Muscle of arm (tissue), 12 donors: Measurements from ENCODE around the gene NTRK2. TPM values are rescaled to one million over a fixed set of nuclear protein-coding genes. Genes with fewer than 3 reads are reported as not detected.
A peak's percentile ranks its signal among the peaks of the same experiment; 100 is the strongest.

Experiments used
- DNase-seq: peaks from one replicate; pipeline ENCODE4 v3.0.0-alpha.2; 2013
- polyA plus RNA-seq, 12 donors: library from polyadenylated mRNA; unstranded; fragments of 120-200 nt; gene quantifications; one replicate each; pipeline ENCODE4 v1.2.1, GENCODE V29; 2013; ENCODE audit not compliant: insufficient read length in 12 of 12

The NTRK2 gene
- polyA plus RNA-seq, 12 donors = 13.7 to 57.4 (median 20.5) TPM; not detected in 1

DNA sequence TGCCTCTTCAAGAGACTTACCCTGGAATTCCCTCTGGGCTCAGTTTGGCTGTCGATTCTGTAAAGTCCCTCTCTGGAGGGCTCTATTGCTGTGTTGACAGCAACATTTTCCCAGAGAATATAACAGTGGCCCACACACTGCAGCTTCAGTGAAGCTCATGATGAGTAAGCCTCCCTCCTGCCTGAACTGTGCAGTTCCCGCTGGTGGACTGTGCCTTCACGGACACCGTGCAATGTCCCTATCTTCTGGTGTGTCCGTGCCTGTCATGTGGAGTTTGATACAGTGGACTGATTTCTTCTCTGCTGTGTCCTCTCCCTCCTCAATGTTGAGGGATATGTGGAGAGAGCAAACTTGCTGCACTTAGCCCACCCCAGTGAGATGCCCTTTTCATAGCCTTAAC, 109.0 kb downstream of the NTRK2 start:
- no peak for DNase-seq

DNA sequence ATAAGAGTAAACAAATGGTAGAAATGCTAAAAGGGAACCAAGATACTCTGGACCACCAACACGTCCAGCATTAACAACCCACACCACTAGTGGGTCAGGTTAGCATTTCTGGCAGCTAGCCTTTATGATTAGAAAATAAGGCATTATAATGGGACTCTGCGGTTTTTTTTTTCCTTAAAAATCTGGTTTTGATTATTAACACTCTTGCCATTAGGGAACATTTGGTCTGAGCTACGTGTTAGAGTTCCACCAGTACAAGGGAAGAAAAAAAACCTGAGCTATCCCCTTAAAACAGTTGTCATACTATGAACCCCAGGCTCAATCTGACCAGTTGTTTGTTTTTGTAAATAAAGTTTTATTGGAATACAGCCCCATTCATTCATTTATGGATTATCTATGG, 110.4 kb downstream of the NTRK2 start:
- no peak for DNase-seq

DNA sequence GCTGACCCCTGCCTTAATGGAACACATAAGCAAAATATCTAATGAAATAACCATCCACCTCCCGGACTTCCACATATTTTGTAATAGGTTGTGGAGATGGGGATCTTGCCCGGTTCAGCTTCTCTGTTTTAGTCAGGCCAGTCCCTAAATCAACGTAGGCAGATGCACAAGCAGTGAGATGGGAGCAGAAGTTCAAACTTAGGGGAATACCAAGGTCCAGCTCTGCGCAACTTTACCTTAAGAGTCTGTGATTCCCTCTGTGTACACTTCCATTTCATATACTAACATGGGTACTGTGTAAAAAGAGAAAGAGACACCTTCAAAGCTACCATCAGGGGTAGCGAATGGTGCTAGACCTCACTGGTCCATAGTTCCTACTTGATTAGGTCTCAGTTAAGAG, 110.9 kb downstream of the NTRK2 start:
- no peak for DNase-seq

DNA sequence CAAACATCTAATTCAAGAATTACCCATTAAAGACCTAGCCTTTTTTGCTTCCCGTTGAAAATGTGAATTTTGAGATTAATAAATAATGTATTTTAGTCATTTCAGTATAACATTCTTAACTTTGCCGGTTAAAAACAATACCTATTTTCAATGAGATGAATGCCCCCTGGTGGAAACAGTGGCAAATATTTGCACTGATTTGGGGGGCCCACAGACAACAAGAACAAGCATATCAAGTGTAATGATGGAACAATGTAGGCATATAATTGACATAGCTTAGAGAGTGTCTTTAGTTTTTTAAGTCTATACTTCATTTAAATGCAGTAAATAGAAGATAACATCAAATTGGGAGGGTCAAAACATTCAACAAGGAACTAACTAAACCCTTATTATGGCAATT, 111.9 kb downstream of the NTRK2 start:
- peak; percentile 48 for DNase-seq

DNA sequence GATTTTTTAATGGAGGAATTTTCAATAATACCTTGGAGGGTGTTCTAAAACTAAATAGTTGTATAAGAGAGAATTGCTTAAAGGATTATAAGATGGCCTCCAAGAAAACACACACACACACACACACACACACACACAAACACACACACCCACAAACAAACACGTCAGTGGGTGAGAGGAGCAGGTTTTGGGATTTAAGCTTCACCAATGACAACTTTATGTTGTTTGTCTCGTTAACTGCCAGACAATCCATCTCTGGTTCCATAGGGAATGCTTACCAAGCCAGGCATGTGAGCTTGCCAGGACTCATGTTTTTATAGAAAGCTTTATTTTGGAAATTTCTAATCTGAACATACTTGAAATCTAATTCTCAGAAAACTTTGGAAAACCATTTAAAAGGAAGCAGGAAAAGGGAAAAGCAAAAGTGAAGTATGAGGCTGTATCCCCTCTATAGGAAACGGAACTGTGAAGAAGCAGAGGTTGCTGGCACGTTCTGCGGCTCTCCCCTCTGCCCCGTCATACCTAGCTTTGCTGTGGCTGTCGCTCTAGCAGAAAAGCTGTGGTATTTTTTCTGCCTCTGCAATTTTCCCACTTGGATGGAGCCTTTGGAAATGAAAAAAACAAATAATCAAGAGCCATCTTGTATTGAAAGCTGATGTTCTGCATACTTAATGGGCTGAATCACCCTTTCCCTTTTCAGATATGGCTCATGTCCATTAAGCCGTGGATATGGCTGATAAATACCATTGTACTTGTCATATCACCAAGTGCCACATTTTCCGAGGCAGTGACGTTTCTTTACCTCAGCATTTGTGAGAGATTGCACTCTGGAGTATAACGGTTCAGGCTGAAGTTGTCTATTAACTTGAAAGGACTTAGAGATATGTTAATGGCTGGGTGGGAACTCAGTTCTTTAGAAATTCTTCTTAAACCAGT, 112.7 kb downstream of the NTRK2 start:
- peak; percentile 52 for DNase-seq

DNA sequence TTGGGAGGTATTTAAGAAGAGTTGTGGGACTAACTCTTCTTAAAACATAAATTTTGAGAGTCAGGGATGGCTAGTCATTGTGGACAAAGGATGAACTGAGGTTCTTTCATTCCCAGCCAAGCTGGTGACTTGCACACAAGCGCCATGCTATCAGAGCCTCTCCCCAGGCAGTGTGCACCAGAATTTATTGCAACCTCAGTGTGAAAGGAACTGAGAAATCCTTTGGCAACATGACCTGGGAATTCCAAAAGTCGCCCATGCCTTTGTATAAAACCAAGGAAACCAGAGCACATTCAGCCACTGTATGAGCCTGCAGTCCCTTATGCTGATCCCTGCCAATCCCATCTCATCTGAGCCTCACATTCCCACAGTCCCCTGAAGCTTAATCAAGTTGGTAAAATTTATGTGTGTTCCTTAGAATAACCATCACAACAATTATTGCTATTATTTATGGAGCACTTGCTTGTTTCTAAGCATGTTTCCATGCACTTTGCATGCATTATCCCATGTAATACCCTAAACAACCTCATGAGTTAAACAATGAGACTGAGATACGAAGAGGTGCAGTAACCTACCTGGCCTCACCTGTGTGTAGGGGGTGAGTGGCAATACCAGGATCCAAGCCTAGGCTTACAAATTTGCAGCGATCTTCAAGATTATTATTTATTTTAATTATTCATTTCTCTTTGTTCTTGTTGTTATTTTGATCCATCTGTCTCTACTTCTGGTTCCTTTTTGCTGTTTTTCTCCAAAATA, 116.4 kb downstream of the NTRK2 start:
- DNase-seq = no peak

DNA sequence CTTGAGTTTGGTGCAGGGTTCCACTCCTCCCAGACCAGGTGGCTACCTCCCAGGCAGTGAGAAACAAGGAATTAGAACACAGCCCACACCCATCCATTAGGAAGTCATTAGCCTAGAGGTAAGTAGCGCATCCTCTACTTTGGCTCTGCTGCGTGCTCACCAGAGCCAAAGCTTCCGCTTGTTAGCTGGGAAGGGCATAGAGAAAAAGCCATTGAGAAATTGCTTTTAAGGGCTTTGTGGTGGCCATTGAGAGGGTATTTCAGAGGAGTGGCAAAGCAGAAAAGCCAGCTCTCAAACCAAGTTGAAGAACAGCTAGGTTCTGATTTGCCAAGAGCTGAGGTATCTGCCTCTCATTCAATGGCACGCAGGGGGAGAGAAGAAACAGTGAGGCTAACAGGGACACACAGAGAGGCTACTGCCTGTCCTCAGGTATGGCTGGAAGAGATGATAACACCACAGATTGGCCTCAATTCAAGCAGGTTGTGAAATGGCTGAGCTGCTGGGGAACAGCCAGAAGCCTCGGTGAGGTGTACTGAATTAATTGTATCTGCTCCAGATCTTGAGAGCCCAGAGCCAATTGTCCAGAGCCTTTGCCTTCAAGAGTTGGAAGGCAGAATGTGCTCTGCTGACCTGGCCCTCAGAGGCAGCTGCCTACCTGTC, 119.4 kb downstream of the NTRK2 start:
- DNase-seq = no peak

DNA sequence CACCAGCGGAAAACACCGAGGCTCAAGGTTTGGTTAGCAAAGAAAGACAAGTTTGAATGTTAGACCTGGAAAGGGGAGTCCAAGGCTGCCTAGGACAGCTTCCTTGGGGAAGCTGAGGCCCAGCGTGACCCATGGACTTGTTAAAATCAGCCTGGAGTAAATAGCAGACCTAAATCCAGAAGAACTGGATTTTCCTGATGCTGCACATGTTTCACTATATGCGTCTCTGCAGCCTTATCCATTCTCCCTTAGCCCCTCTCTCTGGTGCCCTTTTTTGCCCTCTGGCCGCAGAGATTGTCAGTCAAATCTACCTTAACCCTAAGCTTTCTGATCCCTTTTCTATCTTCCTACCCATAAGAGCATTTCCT, 119.9 kb downstream of the NTRK2 start:
- no peak for DNase-seq

DNA sequence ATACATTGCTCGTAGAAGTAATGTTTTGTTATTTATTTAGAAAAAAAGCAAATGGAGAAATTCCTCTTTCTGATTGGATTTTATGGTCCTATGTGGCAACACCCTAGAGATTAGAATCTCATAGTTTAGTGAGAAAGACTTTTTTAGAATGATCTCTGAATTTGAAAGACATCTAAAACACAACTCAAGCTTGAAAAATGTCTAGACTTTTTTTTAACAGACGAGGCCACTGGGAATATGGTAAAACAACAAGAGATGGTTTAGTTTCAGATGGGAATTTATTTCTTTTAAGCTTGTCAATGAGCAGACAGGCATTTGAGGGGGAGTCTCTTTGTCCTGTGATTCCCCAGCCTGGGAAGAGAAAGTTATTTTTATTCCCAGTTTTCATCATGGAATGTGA, 122.1 kb downstream of the NTRK2 start:
- no peak for DNase-seq

DNA sequence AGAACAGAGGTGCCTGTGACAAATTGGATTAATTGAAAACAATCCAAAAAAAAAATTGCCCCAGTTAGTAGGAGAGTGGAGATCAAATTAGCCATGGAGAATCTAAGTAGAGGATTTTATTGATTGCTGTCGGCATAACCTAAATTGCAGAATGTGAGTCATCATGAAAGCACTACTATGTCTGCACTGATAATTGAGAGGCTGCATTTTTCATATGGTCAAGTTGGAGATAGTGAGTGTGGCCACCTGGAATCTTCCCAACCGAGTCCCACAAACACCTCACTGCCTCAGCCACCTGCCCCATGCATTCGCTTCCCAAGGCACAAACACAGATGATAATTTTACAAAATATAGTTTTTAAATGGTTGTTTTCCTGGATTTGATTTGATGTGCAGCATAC, 123.7 kb downstream of the NTRK2 start:
- no peak for DNase-seq

DNA sequence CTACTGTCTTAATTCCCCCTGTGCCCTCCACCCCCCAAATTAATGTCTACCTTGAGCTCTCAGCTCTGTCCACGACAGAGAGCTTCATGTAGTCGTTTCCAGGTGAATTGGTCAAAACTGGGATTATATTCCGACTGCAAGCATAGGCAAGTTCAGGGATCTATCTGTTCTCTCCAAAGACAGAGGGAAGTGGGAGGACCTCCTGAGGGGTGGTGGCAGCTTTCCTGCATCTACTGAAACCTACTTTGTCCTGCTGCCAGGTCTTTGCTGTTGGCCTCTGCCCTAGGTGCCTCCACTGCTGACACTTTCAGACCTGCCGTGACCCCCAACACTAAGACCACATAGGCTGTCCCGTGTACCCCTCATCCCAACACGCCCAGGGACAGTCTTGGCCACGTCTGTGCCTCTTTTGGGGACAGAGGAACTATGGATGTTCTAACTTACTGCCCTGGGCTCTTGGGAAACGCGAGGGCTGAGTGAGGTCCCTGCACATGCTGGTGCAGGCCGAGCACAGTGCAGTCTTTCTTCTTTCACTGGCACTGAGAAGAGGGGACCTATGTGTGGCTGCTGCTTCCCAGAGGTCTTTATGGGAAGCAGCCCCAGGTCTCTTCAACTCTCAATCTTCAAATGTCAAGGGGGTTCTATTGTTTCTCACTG, 125.6 kb downstream of the NTRK2 start:
- no peak for DNase-seq

DNA sequence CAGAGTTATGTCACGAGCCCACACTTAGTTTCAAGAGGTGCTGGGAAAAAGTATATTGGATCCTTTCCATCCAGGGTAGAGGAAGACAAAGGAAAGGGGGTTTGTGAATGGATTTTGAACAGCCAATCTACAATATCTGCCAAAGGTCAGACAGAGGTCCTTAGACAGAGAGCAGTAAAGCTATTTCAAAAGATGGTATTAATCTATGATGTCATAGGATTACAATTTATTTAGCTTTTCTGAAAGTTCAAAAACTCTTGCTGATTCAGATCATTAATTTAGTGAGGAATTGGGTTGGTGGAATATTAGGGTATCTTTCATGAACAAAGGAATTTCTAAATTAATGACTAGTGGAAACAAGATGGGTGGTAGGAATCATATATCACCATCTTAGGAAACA, 126.9 kb downstream of the NTRK2 start:
- no peak for DNase-seq

DNA sequence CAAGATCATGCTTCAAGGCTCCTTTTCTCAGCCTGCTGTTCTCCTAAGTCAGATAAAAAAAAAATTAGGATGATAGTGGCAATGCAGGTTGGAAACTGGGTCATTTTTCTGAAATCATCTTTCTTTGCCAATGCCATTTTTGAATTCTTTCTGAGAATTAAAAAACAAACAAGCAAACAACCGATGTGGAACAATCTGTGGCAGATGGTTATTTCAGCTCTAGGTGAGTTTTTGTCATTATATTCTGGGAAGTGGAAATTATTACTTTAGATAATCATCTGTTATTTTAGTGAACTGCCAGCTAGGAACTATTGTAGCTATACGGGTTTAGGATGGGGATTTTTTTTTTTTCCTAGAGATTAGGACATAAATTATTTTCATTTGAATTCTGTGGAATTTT, 129.7 kb downstream of the NTRK2 start:
- DNase-seq = no peak

DNA sequence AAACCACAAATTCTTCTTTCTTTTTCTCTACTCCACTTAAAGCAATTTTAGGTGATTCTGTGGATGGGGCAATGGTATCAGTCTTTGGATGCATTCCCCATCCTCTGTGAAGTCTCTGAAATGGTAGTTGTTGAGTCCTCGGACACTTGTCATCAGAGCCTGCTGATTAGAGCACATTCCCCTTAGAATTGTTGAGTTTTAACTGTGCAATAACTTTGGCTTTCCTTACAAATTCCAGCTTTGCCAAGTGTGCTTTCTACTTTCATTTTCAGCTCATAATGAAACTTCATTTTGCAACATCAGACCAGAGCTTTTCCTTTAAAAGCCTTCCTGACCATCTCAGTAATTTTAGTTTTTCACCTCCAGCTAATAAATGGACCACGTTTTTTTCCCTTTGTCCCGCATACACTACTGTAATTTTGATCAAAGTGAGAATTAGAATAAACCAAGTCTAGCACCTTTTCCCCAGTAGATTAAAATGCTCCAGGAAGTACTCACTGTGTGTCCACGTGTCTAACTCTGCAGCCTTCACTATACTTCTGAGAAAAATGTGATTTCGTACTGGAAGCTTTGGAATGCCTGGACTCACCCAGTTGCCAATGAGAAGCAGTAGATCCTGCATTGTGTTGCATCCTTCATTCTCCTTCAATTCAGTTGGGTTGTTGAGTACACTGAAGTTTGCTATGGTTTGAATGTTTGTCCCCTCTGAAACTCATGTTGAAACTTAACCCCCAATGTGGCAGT, 135.6 kb downstream of the NTRK2 start:
- DNase-seq = no peak

DNA sequence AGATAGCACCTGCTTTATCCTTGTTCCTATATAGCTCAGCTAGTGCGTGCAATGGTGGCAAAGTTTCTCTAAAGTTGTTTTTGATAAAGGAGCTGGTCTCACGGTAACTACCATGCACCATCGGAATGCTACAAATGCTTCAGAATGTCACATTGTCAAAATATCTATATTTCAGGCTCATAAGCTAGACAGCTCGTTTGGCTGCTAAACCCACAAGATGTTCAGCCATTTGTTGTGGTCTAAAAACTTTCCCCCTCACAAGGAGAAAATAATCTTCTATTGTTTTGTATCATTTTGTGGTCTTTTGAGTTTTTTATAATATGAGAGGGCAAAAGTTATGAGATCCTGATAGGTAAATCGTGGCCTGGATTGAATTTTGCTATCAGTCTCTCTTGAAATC, 137.9 kb downstream of the NTRK2 start:
- no peak for DNase-seq

DNA sequence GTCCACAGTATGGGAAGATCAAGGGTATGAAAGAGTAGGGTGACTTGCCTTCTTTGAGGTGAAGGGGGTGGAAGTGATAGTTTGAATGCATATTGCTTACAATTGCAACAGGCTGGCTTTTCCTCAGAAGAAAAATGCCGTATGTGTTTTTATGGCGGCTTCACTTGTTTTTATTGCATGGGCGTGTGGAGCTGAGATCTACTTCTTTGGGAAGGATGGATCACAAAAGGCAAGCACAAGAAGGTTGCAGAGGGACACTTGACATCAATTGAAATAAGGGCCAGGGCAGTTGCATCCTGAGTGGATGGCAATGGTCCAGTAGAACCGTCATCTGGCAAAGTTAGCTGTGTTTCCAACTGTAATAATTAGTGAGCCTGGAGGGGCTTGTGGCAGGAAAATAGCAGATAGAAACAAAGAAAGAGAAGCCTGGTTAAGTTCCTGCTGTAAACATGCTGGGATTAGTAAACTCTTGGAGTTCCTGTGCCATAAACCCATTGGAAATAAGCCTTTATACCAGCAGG, 138.4 kb downstream of the NTRK2 start:
- no peak for DNase-seq

DNA sequence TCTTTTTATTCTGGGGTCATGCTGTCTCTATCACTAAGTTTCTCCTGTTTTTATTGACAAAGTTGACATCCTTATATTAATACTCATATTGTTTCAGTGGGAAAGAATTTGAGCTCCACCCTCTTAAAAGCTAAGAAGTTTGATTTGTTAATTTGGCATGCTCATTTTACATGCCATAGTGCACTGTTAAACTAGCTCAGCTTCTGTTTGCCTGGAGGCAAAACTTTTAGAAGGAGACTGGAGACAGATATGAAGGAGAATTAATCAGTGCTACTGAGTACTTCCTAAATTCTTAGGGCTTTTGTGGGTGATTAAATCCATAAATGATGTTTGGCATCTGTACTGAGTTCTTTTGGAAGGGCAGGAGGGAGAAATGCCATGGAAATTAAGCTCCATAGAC, 138.9 kb downstream of the NTRK2 start:
- DNase-seq = no peak

DNA sequence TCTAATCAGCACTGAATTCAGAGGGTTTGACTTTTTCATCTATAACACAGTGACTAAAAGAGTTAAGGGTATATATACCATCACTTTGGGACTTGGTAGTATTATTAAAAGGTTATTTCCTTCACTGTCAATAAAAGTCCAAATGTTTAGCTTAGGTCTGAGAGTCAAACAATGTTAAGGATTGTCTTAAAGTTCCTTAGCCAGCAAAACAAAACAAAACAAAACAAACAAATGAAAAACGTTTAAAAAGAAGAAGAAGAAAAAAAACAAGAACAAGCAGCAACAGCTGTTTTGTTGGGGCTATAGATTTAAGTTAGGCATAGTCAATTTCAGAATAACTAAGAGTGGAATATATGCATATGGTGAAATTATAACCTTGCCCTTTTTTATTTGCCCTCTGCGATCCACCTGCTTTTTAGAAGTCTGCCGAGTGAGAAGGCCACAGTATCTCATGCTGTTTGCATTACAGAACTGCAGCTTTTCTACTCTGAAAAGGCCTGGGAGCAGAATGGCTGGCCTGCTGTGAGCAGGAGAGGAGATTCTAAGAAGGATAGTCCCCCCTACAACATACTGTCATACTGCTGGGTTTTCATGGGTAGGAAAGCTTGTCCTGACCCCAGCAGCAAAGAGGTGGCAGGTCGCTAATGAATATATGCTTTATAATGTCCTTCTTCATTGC, 141.7 kb downstream of the NTRK2 start:
- DNase-seq = no peak

DNA sequence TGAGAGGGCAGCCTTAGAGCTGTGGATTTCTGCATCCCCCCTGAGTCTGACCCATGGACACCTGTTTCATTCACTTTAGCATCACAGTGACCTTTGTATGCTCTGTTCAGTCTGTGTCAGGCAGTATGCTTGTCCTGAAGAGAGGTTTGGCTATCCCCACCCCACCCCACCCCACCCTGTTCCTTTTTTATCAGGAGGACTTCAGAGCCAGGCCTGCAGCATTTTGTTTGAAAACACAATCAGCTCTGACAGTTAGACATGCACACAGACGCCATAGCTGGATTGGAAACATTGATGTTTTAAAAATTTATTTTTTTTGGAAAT, 142.2 kb downstream of the NTRK2 start:
- no peak for DNase-seq

DNA sequence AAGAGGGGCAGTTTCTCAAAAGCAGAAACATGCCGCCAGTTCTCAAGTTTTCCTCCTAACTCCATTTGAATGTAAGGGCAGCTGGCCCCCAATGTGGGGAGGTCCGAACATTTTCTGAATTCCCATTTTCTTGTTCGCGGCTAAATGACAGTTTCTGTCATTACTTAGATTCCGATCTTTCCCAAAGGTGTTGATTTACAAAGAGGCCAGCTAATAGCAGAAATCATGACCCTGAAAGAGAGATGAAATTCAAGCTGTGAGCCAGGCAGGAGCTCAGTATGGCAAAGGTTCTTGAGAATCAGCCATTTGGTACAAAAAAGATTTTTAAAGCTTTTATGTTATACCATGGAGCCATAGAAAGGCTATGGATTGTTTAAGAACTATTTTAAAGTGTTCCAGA, 142.8 kb downstream of the NTRK2 start:
- DNase-seq = no peak

DNA sequence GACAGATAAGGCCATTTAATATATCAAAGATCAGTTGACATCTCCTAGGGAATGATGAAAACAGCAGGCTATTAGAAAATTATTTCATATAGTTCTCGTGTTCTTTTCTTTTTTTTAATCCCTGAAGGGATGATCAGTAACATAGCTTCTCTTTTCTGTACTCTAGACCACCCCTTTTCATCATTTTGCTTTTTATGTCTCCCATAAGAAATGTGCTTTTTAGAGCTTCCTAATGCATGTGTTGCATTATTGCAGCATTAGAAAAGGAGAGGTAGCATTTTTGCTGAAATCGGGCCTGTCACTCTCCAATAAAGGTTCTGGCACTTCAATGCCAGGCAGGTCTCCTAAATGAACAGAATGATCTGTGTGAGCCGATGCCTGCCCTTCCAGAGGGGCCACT, 143.3 kb downstream of the NTRK2 start:
- no peak for DNase-seq
